WTC11 (cell line): ENCODE results near the gene OGN. TPM values are rescaled to one million over a fixed set of nuclear protein-coding genes. Genes with fewer than 3 reads are reported as not detected.

Experiments used
- total RNA-seq: library from RNA; stranded (reverse); gene quantifications from 3 replicates; pipeline ENCODE4 v1.2.3, GENCODE V29; 2021
- TF ChIP-seq, protein P1 (sequence below): sonication (generic); formaldehyde crosslinking; IDR thresholded peaks from 2 replicates; pipeline ENCODE4 v1.8.1; 2023; ENCODE audit warnings: mild to moderate bottlenecking, missing genetic modification reagents, moderate library complexity

OGN gene
- total RNA-seq, 1 experiment from 2014 or later, result not detected

DNA sequence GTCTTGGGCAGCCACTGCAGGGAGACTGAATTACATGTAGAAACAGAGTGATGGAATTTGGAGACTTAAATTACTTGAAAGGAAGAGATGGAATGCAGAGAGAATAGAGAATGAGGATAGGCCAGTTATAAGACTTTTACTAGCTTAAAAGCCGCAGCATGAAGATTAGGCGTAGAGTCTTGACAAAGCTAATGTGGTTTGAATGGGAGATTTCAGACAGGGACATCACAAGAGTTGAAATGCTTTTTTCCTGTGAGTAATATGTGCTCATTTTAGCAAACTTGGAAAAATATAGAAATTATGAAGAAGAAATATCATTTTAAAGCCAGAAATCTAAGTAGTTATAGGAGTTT, 71.1 kb downstream of the OGN start (continued):
- TF ChIP-seq, protein P1, sequence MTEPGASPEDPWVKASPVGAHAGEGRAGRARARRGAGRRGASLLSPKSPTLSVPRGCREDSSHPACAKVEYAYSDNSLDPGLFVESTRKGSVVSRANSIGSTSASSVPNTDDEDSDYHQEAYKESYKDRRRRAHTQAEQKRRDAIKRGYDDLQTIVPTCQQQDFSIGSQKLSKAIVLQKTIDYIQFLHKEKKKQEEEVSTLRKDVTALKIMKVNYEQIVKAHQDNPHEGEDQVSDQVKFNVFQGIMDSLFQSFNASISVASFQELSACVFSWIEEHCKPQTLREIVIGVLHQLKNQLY (CRISPR knock-in tag), result no peak

Other genes starting within 250 kb of the OGN start
- 198 to 220 TPM (median 199 TPM) in 3 replicates for gene IARS1, start 110.9 kb downstream of the OGN start, total RNA-seq
- 26.6 to 32.3 TPM (median 32.2 TPM) in 3 replicates for gene NOL8, start 79.2 kb downstream of the OGN start, total RNA-seq
- 12.2 to 15.0 TPM (median 14.3 TPM) in 3 replicates for gene CENPP, start 78.6 kb downstream of the OGN start, total RNA-seq
- not detected in 3 replicates for gene OMD, start 19.9 kb upstream of the OGN start, total RNA-seq
- not detected in 3 replicates for gene ASPN, start 77.9 kb upstream of the OGN start, total RNA-seq
- gene ECM2, start 131.4 kb upstream of the OGN start, total RNA-seq, result not detected in 3 replicates